ENCODE measurements around the gene PTPRB. TPM values are rescaled to one million over a fixed set of nuclear protein-coding genes. Genes with fewer than 3 reads are reported as not detected.

The PTPRB gene
- total and polyA plus RNA-seq, 2 donors (not counting 1 experiment from before 2014, with no cell fraction given): 0.01 TPM; not detected in 1

- Mint-ChIP-seq H3K27me3 (peaks cover 12% of the 10 kb centered on the region), H3K4me1 (no peaks in the 10 kb centered on the region), H3K4me3 (no peak overlapping the region), H3K9me3 (ENCODE audit: insufficient read depth) (no peaks in the 10 kb centered on the region), H3K27ac (no peak overlapping the region)
- no peak for ATAC-seq (ENCODE audit: low read depth)
- Histone ChIP-seq H3K4me3 (ENCODE audit: control extremely low read depth in 1 of 5, extremely low read depth in 1 of 5, insufficient read depth in 1 of 5, low read depth in 2 of 5, low read length in 4 of 5) (no peak overlapping the region), H3K36me3 (replicated peaks in 1 of 2; ENCODE audit: control extremely low read depth in 1 of 2, control insufficient read depth in 1 of 2, extremely low read depth in 1 of 2, insufficient read depth in 2 of 2, low read length in 1 of 2) (no peaks in the 10 kb centered on the region), H3K27ac (ENCODE audit: low read length in 2 of 2) (no peak overlapping the region), H2AFZ (ENCODE audit: insufficient read depth, low read depth, low read length, poor library complexity, severe bottlenecking) (no peak overlapping the region), H3K79me2 (ENCODE audit: control insufficient read depth, insufficient read depth, low read length) (no peaks in the 10 kb centered on the region), H3K4me2 (replicated peaks; ENCODE audit: low read depth, low read length, poor library complexity, severe bottlenecking) (no peak overlapping the region), H3K9ac (ENCODE audit: low read length) (no peak overlapping the region), H3K4me1 (ENCODE audit: control insufficient read depth in 2 of 2, insufficient read depth in 2 of 2, low read length in 2 of 2) (no peaks in the 10 kb centered on the region), H4K20me1 (ENCODE audit: control insufficient read depth, insufficient read depth, low read length, poor library complexity, severe bottlenecking) (no peaks in the 10 kb centered on the region), H3K9me3 (ENCODE audit: control extremely low read depth in 1 of 3, control insufficient read depth in 2 of 3, insufficient read depth in 1 of 3, low read length in 2 of 3) (no peaks in the 10 kb centered on the region), H3K27me3 (replicated peaks in 1 of 4; ENCODE audit: control extremely low read depth in 1 of 4, control insufficient read depth in 3 of 4, insufficient read depth in 4 of 4, low read length in 3 of 4) (no peaks in the 10 kb centered on the region)
- TF ChIP-seq EZH2 (IDR thresholded peaks at IDR 0.05; ENCODE audit: borderline replicate concordance, insufficient read depth, low read depth, low read length, poor library complexity, severe bottlenecking) (no peak), CTCF (IDR thresholded peaks at IDR 0.05) (no peak)
- no CpG with 5 or more reads among the region's 2 CpGs for WGBS (ENCODE audit: insufficient coverage)
- intact Hi-C loops (cut with micrococcal nuclease): no loop called here
- CTCF ChIA-PET: no interaction called here
- POLR2A ChIA-PET: no interaction called here
- DNase-seq: no peak
These were observed 44.6 kb downstream of the PTPRB start for GRCh38 chr12:70592664-70593063.

GRCh38 chr12:70590549-70591226, 46.5 kb downstream of the PTPRB start:
- TF ChIP-seq CTCF (IDR thresholded peaks at IDR 0.05) (no peak), EZH2 (IDR thresholded peaks at IDR 0.05; ENCODE audit: borderline replicate concordance, insufficient read depth, low read depth, low read length, poor library complexity, severe bottlenecking) (no peak)
- Histone ChIP-seq H3K4me1 (ENCODE audit: control insufficient read depth in 2 of 2, insufficient read depth in 2 of 2, low read length in 2 of 2) (no peaks in the 10 kb centered on the region), H3K79me2 (ENCODE audit: control insufficient read depth, insufficient read depth, low read length) (no peaks in the 10 kb centered on the region), H3K4me2 (replicated peaks; ENCODE audit: low read depth, low read length, poor library complexity, severe bottlenecking) (no peak overlapping the region), H3K9me3 (ENCODE audit: control extremely low read depth in 1 of 3, control insufficient read depth in 2 of 3, insufficient read depth in 1 of 3, low read length in 2 of 3) (no peaks in the 10 kb centered on the region), H4K20me1 (ENCODE audit: control insufficient read depth, insufficient read depth, low read length, poor library complexity, severe bottlenecking) (no peaks in the 10 kb centered on the region), H2AFZ (ENCODE audit: insufficient read depth, low read depth, low read length, poor library complexity, severe bottlenecking) (no peak overlapping the region), H3K27me3 (replicated peaks in 1 of 4; ENCODE audit: control extremely low read depth in 1 of 4, control insufficient read depth in 3 of 4, insufficient read depth in 4 of 4, low read length in 3 of 4) (no peaks in the 10 kb centered on the region), H3K9ac (ENCODE audit: low read length) (no peak overlapping the region), H3K27ac (ENCODE audit: low read length in 2 of 2) (no peak overlapping the region), H3K36me3 (replicated peaks in 1 of 2; ENCODE audit: control extremely low read depth in 1 of 2, control insufficient read depth in 1 of 2, extremely low read depth in 1 of 2, insufficient read depth in 2 of 2, low read length in 1 of 2) (no peaks in the 10 kb centered on the region), H3K4me3 (ENCODE audit: control extremely low read depth in 1 of 5, extremely low read depth in 1 of 5, insufficient read depth in 1 of 5, low read depth in 2 of 5, low read length in 4 of 5) (no peak overlapping the region)
- peaks cover 18% of the 10 kb centered on the region for H3K27me3 Mint-ChIP-seq
- no peak overlapping the region for H3K27ac Mint-ChIP-seq
- DNase-seq (no peak), ATAC-seq (ENCODE audit: low read depth) (no peak)
- POLR2A ChIA-PET: no interaction called here
- intact Hi-C loops (cut with micrococcal nuclease): no loop called here
- peaks cover 4% of the 10 kb centered on the region for H3K9me3 Mint-ChIP-seq (ENCODE audit: insufficient read depth)
- 90% methylated on average over 1 of the region's 4 CpGs for WGBS (ENCODE audit: insufficient coverage)
- CTCF ChIA-PET: interaction anchor here (0.6 to 1.8 kb wide), 7 partner anchors 9 to 800 kb away, joined by 3 to 11 read pairs (median 4); no protein-coding TSS in a partner anchor
- no peaks in the 10 kb centered on the region for H3K4me1 Mint-ChIP-seq
- no peak overlapping the region for H3K4me3 Mint-ChIP-seq
